ENCODE results near the gene PRSS21.

PRSS21 gene

GRCh38 chr16:2774161-2774891 lies 42.7 kb upstream of the PRSS21 start:
- Histone ChIP-seq H3K79me2 (ENCODE audit: low read length) (peaks cover 68% of the 10 kb centered on the region), H3K4me2 (ENCODE audit: low read length) (no peak overlapping the region), H4K20me1 (ENCODE audit: insufficient read depth, low read length) (peaks cover 28% of the 10 kb centered on the region), H2AFZ (ENCODE audit: low read depth, low read length) (no peak overlapping the region), H3K9ac (ENCODE audit: low read length) (no peak overlapping the region), H3K9me3 (ENCODE audit: insufficient read depth, low read length) (no peaks in the 10 kb centered on the region), H3K36me3 (replicated peaks; ENCODE audit: low read depth, low read length) (peaks cover 35% of the 10 kb centered on the region), H3K4me3 (ENCODE audit: low read length) (no peak overlapping the region), H3K4me1 (ENCODE audit: low read length) (peaks cover 18% of the 10 kb centered on the region; the same call in 1 of the 2 replicates), H3K27me3 (ENCODE audit: low read depth, low read length) (no peaks in the 10 kb centered on the region), H3K27ac (ENCODE audit: low read length) (no peak overlapping the region)
- no peak for TF ChIP-seq CTCF (IDR thresholded peaks at IDR 0.05; ENCODE audit: low read depth, low read length)
- no peak for TF ChIP-seq EZH2phosphoT487 (IDR thresholded peaks at IDR 0.05; ENCODE audit: low read depth)

- Histone ChIP-seq H3K4me1 (ENCODE audit: low read length) (peaks cover 18% of the 10 kb centered on the region; the same call in 1 of the 2 replicates), H3K36me3 (replicated peaks; ENCODE audit: low read depth, low read length) (peaks cover 26% of the 10 kb centered on the region), H2AFZ (ENCODE audit: low read depth, low read length) (no peak overlapping the region), H3K27me3 (ENCODE audit: low read depth, low read length) (no peaks in the 10 kb centered on the region), H4K20me1 (ENCODE audit: insufficient read depth, low read length) (peaks cover 22% of the 10 kb centered on the region), H3K4me2 (ENCODE audit: low read length) (no peak overlapping the region; the same call in 1 of the 2 replicates), H3K27ac (ENCODE audit: low read length) (no peak overlapping the region), H3K9me3 (ENCODE audit: insufficient read depth, low read length) (no peaks in the 10 kb centered on the region), H3K79me2 (ENCODE audit: low read length) (peaks cover 62% of the 10 kb centered on the region), H3K9ac (ENCODE audit: low read length) (no peak overlapping the region), H3K4me3 (ENCODE audit: low read length) (no peak overlapping the region)
- TF ChIP-seq EZH2phosphoT487 (IDR thresholded peaks at IDR 0.05; ENCODE audit: low read depth) (no peak), CTCF (IDR thresholded peaks at IDR 0.05; ENCODE audit: low read depth, low read length) (no peak)
Measured at GRCh38 chr16:2775131-2775716, 41.8 kb upstream of the PRSS21 start.

GRCh38 chr16:2775765-2776499 lies 41.1 kb upstream of the PRSS21 start:
- Histone ChIP-seq H3K27me3 (ENCODE audit: low read depth, low read length) (no peaks in the 10 kb centered on the region), H3K9ac (ENCODE audit: low read length) (peak overlapping the region; percentile 88), H3K79me2 (ENCODE audit: low read length) (peaks cover 56% of the 10 kb centered on the region), H3K36me3 (replicated peaks; ENCODE audit: low read depth, low read length) (peaks cover 19% of the 10 kb centered on the region), H2AFZ (ENCODE audit: low read depth, low read length) (no peak overlapping the region), H3K9me3 (ENCODE audit: insufficient read depth, low read length) (no peaks in the 10 kb centered on the region), H3K4me1 (ENCODE audit: low read length) (peaks cover 18% of the 10 kb centered on the region; the same call in 1 of the 2 replicates), H4K20me1 (ENCODE audit: insufficient read depth, low read length) (peaks cover 16% of the 10 kb centered on the region), H3K4me2 (ENCODE audit: low read length) (peak overlapping the region; percentile 87), H3K27ac (ENCODE audit: low read length) (no peak overlapping the region), H3K4me3 (ENCODE audit: low read length) (peak overlapping the region; percentile 97)
- no peak for TF ChIP-seq CTCF (IDR thresholded peaks at IDR 0.05; ENCODE audit: low read depth, low read length)
- no peak for TF ChIP-seq EZH2phosphoT487 (IDR thresholded peaks at IDR 0.05; ENCODE audit: low read depth)
